Parathyroid adenoma (tissue), 2 donors: ENCODE measurements around the gene MEF2D.

Experiments used
- H2AFZ ChIP-seq: fragments of 300-600 bp; sonication (generic); one replicate; pipeline ENCODE4 v1.7.0; 2017; ENCODE audit warnings: antibody characterized with exemption, mild to moderate bottlenecking
- H3K27ac ChIP-seq: fragments of 300-600 bp; sonication (generic); one replicate; pipeline ENCODE4 v1.7.0; 2017
- H3K27me3 ChIP-seq: fragments of 300-600 bp; sonication (generic); one replicate; pipeline ENCODE4 v1.7.0; 2017; ENCODE audit warnings: low read length; ENCODE audit not compliant: control insufficient read depth, insufficient read depth
- H3K36me3 ChIP-seq: fragments of 300-600 bp; sonication (generic); one replicate; pipeline ENCODE4 v1.7.0; 2017; ENCODE audit warnings: low read length; ENCODE audit not compliant: control insufficient read depth, insufficient read depth
- H3K4me1 ChIP-seq: fragments of 300-600 bp; sonication (generic); one replicate; pipeline ENCODE4 v1.7.0; 2017; ENCODE audit warnings: control low read depth
- H3K4me2 ChIP-seq: fragments of 300-600 bp; sonication (generic); one replicate; pipeline ENCODE4 v1.7.0; 2017; ENCODE audit warnings: low read length
- H3K4me3 ChIP-seq: fragments of 300-600 bp; sonication (generic); one replicate; pipeline ENCODE4 v1.7.0; 2017; ENCODE audit warnings: low read depth, low read length
- H3K79me2 ChIP-seq: fragments of 300-600 bp; sonication (generic); one replicate; pipeline ENCODE4 v1.7.0; 2017; ENCODE audit warnings: control low read depth
- H3K9ac ChIP-seq: fragments of 300-600 bp; sonication (generic); one replicate; pipeline ENCODE4 v1.7.0; 2017; ENCODE audit warnings: mild to moderate bottlenecking
- H3K9me3 ChIP-seq: fragments of 300-600 bp; sonication (generic); one replicate; pipeline ENCODE4 v1.7.0; 2017; ENCODE audit warnings: low read length; ENCODE audit not compliant: control insufficient read depth
- TF ChIP-seq, protein P1 (sequence below): fragments of 300-600 bp; sonication (generic); IDR thresholded peaks from one replicate; pipeline ENCODE4 v1.7.0; 2017; ENCODE audit warnings: antibody characterized with exemption, mild to moderate bottlenecking
- donor health status: primary hyperparathyroidism.

Gene MEF2D

DNA sequence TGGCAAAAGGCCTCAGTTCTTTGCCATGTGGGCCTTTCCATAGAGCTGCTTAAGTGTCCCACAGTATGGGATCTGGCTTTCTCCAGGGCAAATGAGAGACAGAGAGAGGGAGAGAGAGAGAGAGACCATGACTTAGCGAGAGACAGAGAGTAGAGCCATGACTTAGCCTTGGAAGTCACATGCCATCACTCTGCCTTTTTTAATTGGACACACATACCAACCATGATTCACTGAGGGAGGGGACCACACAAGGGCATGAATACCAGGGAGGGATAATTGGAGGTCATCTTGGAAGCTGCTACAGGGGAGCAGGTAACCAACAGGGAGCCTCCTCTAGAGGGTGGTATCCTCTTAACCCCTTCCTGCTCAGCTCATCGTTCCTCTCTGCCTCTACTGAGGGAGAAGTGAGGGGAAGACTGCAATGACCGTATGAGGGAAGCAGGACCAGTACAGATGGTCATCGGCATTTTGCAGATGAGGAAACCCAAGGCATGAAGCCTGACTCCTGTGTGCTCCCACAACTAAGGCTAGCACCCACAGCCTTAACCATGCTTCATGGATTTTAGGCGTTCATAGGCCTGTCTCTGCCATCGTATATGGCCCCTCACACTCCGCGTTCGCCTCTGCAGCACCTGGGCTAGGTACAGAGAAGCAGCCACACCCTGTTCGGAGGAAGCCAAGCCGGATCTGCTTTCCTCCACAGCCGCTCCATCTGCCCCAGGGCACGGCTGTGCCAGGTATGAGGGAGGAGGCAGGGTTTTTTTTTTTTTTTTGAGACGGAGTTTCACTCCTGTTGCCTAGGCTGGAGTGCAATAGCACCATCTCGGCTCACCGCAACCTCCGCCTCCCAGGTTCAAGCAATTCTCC, 38.6 kb downstream of the MEF2D start:
- Histone ChIP-seq H3K79me2 (no peaks in the 10 kb centered on the region), H2AFZ (no peak overlapping the region), H3K27me3 (no peaks in the 10 kb centered on the region), H3K4me3 (no peak overlapping the region), H3K4me2 (no peak overlapping the region), H3K27ac (no peak overlapping the region), H3K36me3 (no peaks in the 10 kb centered on the region), H3K9me3 (no peaks in the 10 kb centered on the region), H3K9ac (no peak overlapping the region), H3K4me1 (no peaks in the 10 kb centered on the region)
- TF ChIP-seq, protein P1, sequence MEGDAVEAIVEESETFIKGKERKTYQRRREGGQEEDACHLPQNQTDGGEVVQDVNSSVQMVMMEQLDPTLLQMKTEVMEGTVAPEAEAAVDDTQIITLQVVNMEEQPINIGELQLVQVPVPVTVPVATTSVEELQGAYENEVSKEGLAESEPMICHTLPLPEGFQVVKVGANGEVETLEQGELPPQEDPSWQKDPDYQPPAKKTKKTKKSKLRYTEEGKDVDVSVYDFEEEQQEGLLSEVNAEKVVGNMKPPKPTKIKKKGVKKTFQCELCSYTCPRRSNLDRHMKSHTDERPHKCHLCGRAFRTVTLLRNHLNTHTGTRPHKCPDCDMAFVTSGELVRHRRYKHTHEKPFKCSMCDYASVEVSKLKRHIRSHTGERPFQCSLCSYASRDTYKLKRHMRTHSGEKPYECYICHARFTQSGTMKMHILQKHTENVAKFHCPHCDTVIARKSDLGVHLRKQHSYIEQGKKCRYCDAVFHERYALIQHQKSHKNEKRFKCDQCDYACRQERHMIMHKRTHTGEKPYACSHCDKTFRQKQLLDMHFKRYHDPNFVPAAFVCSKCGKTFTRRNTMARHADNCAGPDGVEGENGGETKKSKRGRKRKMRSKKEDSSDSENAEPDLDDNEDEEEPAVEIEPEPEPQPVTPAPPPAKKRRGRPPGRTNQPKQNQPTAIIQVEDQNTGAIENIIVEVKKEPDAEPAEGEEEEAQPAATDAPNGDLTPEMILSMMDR, result no peak

DNA sequence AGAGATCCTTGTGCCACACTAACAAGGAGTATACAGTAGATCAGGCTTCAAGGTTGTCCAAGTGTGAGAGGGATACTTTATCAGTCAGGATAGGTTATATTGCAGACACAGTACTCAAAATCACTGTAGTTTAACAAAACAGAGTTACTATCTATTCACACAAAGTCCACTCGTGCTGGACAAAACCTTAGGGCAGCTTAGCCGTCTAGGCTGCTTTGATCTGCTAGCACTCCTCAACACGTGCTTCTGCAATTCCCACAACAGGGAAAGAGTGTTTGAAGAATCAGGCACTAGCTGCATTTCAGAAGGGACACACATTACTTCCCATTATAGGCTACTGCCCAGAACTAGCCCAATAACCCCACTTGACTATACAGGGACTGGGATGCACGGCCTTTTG, 39.5 kb downstream of the MEF2D start:
- Histone ChIP-seq H3K9ac (no peak overlapping the region), H2AFZ (no peak overlapping the region), H3K27me3 (no peaks in the 10 kb centered on the region), H3K27ac (no peak overlapping the region), H3K36me3 (no peaks in the 10 kb centered on the region), H3K79me2 (no peaks in the 10 kb centered on the region), H3K4me1 (no peaks in the 10 kb centered on the region), H3K4me2 (no peak overlapping the region), H3K4me3 (no peak overlapping the region), H3K9me3 (no peaks in the 10 kb centered on the region)
- TF ChIP-seq, protein P1, result no peak

DNA sequence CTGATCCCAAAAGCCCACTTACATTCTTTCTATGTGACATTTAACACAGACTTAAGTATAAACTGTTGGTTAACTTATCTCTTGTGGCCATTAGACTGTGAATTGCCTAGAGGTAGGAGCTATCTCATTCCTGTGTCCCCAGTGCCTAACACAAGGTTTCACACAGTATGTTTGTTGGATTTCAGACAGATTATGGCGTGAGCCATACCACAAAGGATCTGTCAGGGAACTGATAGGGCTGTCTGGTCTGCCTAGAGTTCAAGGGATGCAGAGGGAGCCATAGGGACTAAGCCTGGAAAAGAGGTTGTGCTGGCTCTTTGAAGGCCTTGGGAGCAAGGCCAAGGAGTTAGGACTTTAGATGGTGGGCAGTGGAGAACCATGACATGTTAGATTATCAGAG, 40.0 kb downstream of the MEF2D start:
- Histone ChIP-seq H3K9ac (no peak overlapping the region), H2AFZ (no peak overlapping the region), H3K4me2 (no peak overlapping the region), H3K36me3 (no peaks in the 10 kb centered on the region), H3K4me1 (no peaks in the 10 kb centered on the region), H3K4me3 (no peak overlapping the region), H3K79me2 (no peaks in the 10 kb centered on the region), H3K9me3 (no peaks in the 10 kb centered on the region), H3K27ac (no peak overlapping the region), H3K27me3 (no peaks in the 10 kb centered on the region)
- TF ChIP-seq, protein P1, result no peak

DNA sequence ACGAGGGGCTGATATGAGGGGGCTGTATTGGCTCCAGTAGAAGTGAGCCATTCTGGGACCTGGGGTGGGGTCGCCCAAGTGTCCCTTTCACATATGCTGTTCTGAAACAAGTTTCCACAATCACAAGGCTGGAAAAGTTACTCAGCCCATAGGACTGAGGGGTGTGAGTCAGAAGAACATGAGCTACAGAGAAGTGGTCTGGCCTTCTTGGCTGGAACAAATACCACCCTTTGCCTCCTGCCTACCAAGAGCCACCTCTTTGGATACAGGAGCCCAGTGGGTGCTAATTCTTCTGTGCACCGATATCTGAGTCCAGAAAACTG, 42.4 kb downstream of the MEF2D start:
- Histone ChIP-seq H3K27ac (no peak overlapping the region), H3K4me3 (no peak overlapping the region)
- TF ChIP-seq, protein P1, result no peak

More for the DNA sequence above, 42.4 kb downstream of the MEF2D start:
- Histone ChIP-seq H3K4me1 (no peaks in the 10 kb centered on the region), H3K9ac (no peak overlapping the region), H3K9me3 (no peaks in the 10 kb centered on the region), H3K36me3 (no peaks in the 10 kb centered on the region), H3K79me2 (no peaks in the 10 kb centered on the region), H2AFZ (no peak overlapping the region), H3K27me3 (no peaks in the 10 kb centered on the region), H3K4me2 (no peak overlapping the region)
